H1 (cell line): Measurements from ENCODE around the gene PKD2. TPM values are rescaled to one million over a fixed set of nuclear protein-coding genes. Genes with fewer than 3 reads are reported as not detected.

Experiments
- CTCF ChIA-PET: fragments of 300-600 bp; sonication (Branson Sonifier 250); formaldehyde crosslinking; loops from one replicate; lab custom pipeline; 2021; ENCODE audit not compliant: partially characterized antibody; lab: Charles Lee
- POLR2A ChIA-PET: fragments of 300-600 bp; sonication (Branson Sonifier 250); formaldehyde crosslinking; loops from one replicate; lab custom pipeline; 2021; ENCODE audit warnings: inconsistent platforms; ENCODE audit not compliant: partially characterized antibody; lab: Charles Lee
- DNase-seq, 2 experiments: peaks; one replicate each; pipeline versions ENCODE4 v3.0.0 to v3.0.0-alpha.2; 2010 to 2022; ENCODE audit warnings: low spot score in 2 of 2, low read depth in 1 of 2, mixed read lengths in 1 of 2
- FAIRE-seq: peaks from 2 replicates; lab custom pipeline; 2011; peaks lifted over from hg19 to GRCh38; lab: Jason Lieb, UNC
- H2AFZ ChIP-seq: 2 replicates; pipeline ENCODE4 v1.8.1; 2012; ENCODE audit warnings: low read length, inconsistent platforms
- H2AK5ac ChIP-seq: 2 replicates; pipeline ENCODE4 v1.6.1; 2013; ENCODE audit warnings: low read depth, low read length
- H2BK120ac ChIP-seq: replicated peaks from 2 replicates; pipeline ENCODE3; 2013; ENCODE audit warnings: low read depth, low read length, inconsistent platforms
- H2BK12ac ChIP-seq: 2 replicates; pipeline ENCODE4 v1.6.1; 2013; ENCODE audit warnings: low read depth, low read length
- H2BK15ac ChIP-seq: 2 replicates; pipeline ENCODE4 v1.6.1; 2013; ENCODE audit warnings: low read length
- H2BK20ac ChIP-seq: 2 replicates; pipeline ENCODE4 v1.6.1; 2013; ENCODE audit warnings: low read length
- H2BK5ac ChIP-seq: 2 replicates; pipeline ENCODE4 v1.6.1; 2013; ENCODE audit warnings: low read depth, low read length
- H3K14ac ChIP-seq: 2 replicates; pipeline ENCODE4 v1.6.1; 2013; ENCODE audit warnings: inconsistent platforms; ENCODE audit not compliant: insufficient read length
- H3K18ac ChIP-seq: 2 replicates; pipeline ENCODE4 v1.6.1; 2013; ENCODE audit warnings: low read length; ENCODE audit errors: extremely low read depth
- H3K23ac ChIP-seq: 2 replicates; pipeline ENCODE4 v1.6.1; 2013; ENCODE audit warnings: inconsistent platforms; ENCODE audit not compliant: insufficient read length
- H3K23me2 ChIP-seq: 2 replicates; pipeline ENCODE4 v1.6.1; 2013; ENCODE audit warnings: low read depth, low read length
- H3K27ac ChIP-seq: 2 replicates; pipeline ENCODE4 v1.6.1; 2011; ENCODE audit warnings: low read depth, low read length, inconsistent platforms
- H3K27me3 ChIP-seq, 4 experiments: replicated peaks in 1 of 4; 1 replicate in 1 of 4; 2 replicates in 3 of 4; pipeline versions ENCODE4 v1.6.1 to v1.8.1; 2011 to 2013; ENCODE audit warnings: low read length in 3 of 4, mild to moderate bottlenecking in 3 of 4, inconsistent platforms in 2 of 4, mixed read lengths in 2 of 4, moderate library complexity in 1 of 4; ENCODE audit not compliant: control insufficient read depth in 3 of 4, insufficient read depth in 3 of 4; ENCODE audit errors: extremely low read depth in 1 of 4
- H3K36me3 ChIP-seq, 4 experiments: 2 replicates each; pipeline versions ENCODE4 v1.6.1 to v1.8.1; 2011 to 2013; ENCODE audit warnings: mild to moderate bottlenecking in 4 of 4, low read length in 3 of 4, moderate library complexity in 2 of 4, control low read depth in 1 of 4, inconsistent platforms in 1 of 4; ENCODE audit not compliant: insufficient read depth in 4 of 4, control insufficient read depth in 2 of 4
- H3K4ac ChIP-seq: replicated peaks from 2 replicates; pipeline ENCODE3; 2013; ENCODE audit warnings: low read length, low read depth, mixed read lengths, inconsistent platforms; ENCODE audit not compliant: insufficient read length
- H3K4me1 ChIP-seq, 4 experiments: replicated peaks in 1 of 4; 1 replicate in 1 of 4; 2 replicates in 3 of 4; pipeline versions ENCODE4 v1.6.1 to v1.8.1; 2011 to 2013; ENCODE audit warnings: low read length in 3 of 4, inconsistent platforms in 2 of 4, mixed read lengths in 1 of 4; ENCODE audit not compliant: insufficient read depth in 4 of 4, control insufficient read depth in 3 of 4
- H3K4me2 ChIP-seq, 2 experiments: 2 replicates each; pipeline versions ENCODE4 v1.6.1 to v1.8.1; 2011 to 2013; ENCODE audit warnings: low read depth in 2 of 2, low read length in 2 of 2, control low read depth in 1 of 2, inconsistent platforms in 1 of 2, mild to moderate bottlenecking in 1 of 2; ENCODE audit not compliant: insufficient read depth in 1 of 2
- H3K4me3 ChIP-seq, 4 experiments: fragments of 200-600, 300-600 bp in 1 of 4; sonication (generic), shearing (Covaris generic), sonication (Bioruptor Twin) in 1 of 4; 2 replicates each; pipeline versions ENCODE4 v1.5.1 to v1.8.1; 2011 to 2016; ENCODE audit warnings: low read length in 4 of 4, low read depth in 3 of 4, control low read depth in 2 of 4, inconsistent platforms in 2 of 4, mild to moderate bottlenecking in 2 of 4, mixed read lengths in 1 of 4, moderate library complexity in 1 of 4; ENCODE audit not compliant: insufficient read depth in 2 of 4; ENCODE audit errors: extremely low read depth in 1 of 4
- H3K56ac ChIP-seq: replicated peaks from 2 replicates; pipeline ENCODE3; 2013; ENCODE audit warnings: low read depth, mild to moderate bottlenecking, mixed read lengths, low read length, inconsistent platforms; ENCODE audit not compliant: insufficient read length
- H3K79me1 ChIP-seq: 2 replicates; pipeline ENCODE4 v1.6.1; 2013; ENCODE audit warnings: low read depth, low read length, control low read depth
- H3K79me2 ChIP-seq, 2 experiments: 2 replicates each; pipeline versions ENCODE4 v1.6.1 to v1.8.1; 2012 to 2013; ENCODE audit warnings: low read length in 2 of 2, mild to moderate bottlenecking in 2 of 2, inconsistent platforms in 1 of 2; ENCODE audit not compliant: insufficient read depth in 2 of 2, control insufficient read depth in 1 of 2
- H3K9ac ChIP-seq, 4 experiments: replicated peaks in 1 of 4; 1 replicate in 1 of 4; 2 replicates in 3 of 4; pipeline versions ENCODE4 v1.6.1 to v1.8.1; 2011 to 2013; ENCODE audit warnings: low read depth in 3 of 4, low read length in 3 of 4, control low read depth in 2 of 4, mild to moderate bottlenecking in 2 of 4, moderate library complexity in 2 of 4, inconsistent platforms in 1 of 4; ENCODE audit errors: extremely low read depth in 1 of 4
- H3K9me3 ChIP-seq, 2 experiments: 2 replicates each; pipeline versions ENCODE4 v1.6.1 to v1.8.1; 2012 to 2013; ENCODE audit warnings: mild to moderate bottlenecking in 2 of 2, moderate library complexity in 2 of 2, control low read depth in 1 of 2, inconsistent platforms in 1 of 2, low read depth in 1 of 2, low read length in 1 of 2, mixed read lengths in 1 of 2; ENCODE audit not compliant: insufficient read depth in 2 of 2
- H4K20me1 ChIP-seq, 2 experiments: replicated peaks in 1 of 2; 2 replicates each; pipeline versions ENCODE3 to v1.8.1; 2011 to 2013; ENCODE audit warnings: inconsistent platforms in 2 of 2, low read length in 2 of 2, mild to moderate bottlenecking in 1 of 2; ENCODE audit not compliant: insufficient read depth in 2 of 2, control insufficient read depth in 1 of 2
- H4K5ac ChIP-seq: 2 replicates; pipeline ENCODE4 v1.6.1; 2013; ENCODE audit warnings: low read length, low read depth, mixed read lengths, inconsistent platforms; ENCODE audit not compliant: insufficient read length
- H4K8ac ChIP-seq: 2 replicates; pipeline ENCODE4 v1.8.0; 2013; ENCODE audit warnings: mild to moderate bottlenecking, moderate library complexity, low read length, inconsistent platforms; ENCODE audit not compliant: insufficient read depth; ENCODE audit errors: extremely low read depth
- H4K91ac ChIP-seq: replicated peaks from 2 replicates; pipeline ENCODE3; 2013; ENCODE audit warnings: low read length, mixed read lengths, inconsistent platforms; ENCODE audit not compliant: insufficient read length
- EGR1 ChIP-seq: IDR thresholded peaks from 2 replicates; pipeline ENCODE4 v1.6.1; 2011; ENCODE audit warnings: low read depth, low read length, borderline replicate concordance
- HDAC2 ChIP-seq, 2 experiments: fragments of 300-600 bp in 1 of 2; sonication (generic) in 1 of 2; IDR thresholded peaks; 2 replicates each; pipeline ENCODE4 v1.6.1; 2011 to 2012; ENCODE audit warnings: low read depth in 2 of 2, low read length in 2 of 2, mild to moderate bottlenecking in 2 of 2, moderate library complexity in 2 of 2, borderline replicate concordance in 1 of 2, inconsistent platforms in 1 of 2
- RNF2 ChIP-seq: fragments of 200-900, 300-1000 bp; sonication (generic); IDR thresholded peaks from 2 replicates; pipeline ENCODE4 v1.7.1; 2016; ENCODE audit warnings: borderline replicate concordance, low read depth, mild to moderate bottlenecking, antibody characterized with exemption, low read length; ENCODE audit not compliant: poor library complexity, severe bottlenecking; ENCODE audit errors: missing control alignments
- WGBS, 2 experiments: shearing (Covaris generic) in 1 of 2; methylation state at CpG; one replicate each; pipeline versions ENCODE4 v1.1.6 to v1.1.7; 2013 to 2015; ENCODE audit warnings: low lambda C conversion rate in 2 of 2, mixed read lengths in 2 of 2, inconsistent platforms in 1 of 2, low coverage in 1 of 2, missing lambda C conversion rate in 1 of 2; ENCODE audit not compliant: insufficient replicate concordance in 2 of 2, insufficient coverage in 1 of 2, insufficient read length in 1 of 2; ENCODE audit errors: extremely low coverage in 1 of 2, missing lambda C conversion rate in 1 of 2; 5-methylcytosine and 5-hydroxymethylcytosine counted together
- polyA plus RNA-seq, 7 experiments: library from polyadenylated mRNA; depleted of rRNA in 3 of 7; stranded (reverse) in 5 of 7; unstranded in 2 of 7; fragments of >200 nt in 5 of 7; fragments of 200-250 nt in 2 of 7; gene quantifications; 1 replicate in 5 of 7; 2 replicates in 1 of 7; 4 replicates in 1 of 7; pipeline versions ENCODE4 v1.2.1 to v1.2.3, GENCODE V29; 2011 to 2013; ENCODE audit warnings: missing spikeins in 2 of 7, mixed read lengths in 2 of 7
- total RNA-seq: library from RNA; stranded (reverse); fragmentation: NEBNext Ultra II Directional; extraction: Animal tissue kit (Norgen Biotek cat#: 25700); gene quantifications from 2 replicates; pipeline ENCODE4 v1.2.1, GENCODE V29; 2021

The PKD2 gene
- total and polyA plus RNA-seq, 2 of the 8 experiments (the other 6 are each of a cell fraction or from before 2014, with no cell fraction given) = 16.0 to 32.0 TPM

GRCh38 chr4:88029556-88029955 is 22.1 kb downstream of the PKD2 start:
- no peaks in the 10 kb centered on the region for H4K20me1 ChIP-seq
- H3K23ac ChIP-seq = no peak overlapping the region
- peaks cover 2% of the 10 kb centered on the region; the same call in 1 of the 2 replicates for H3K79me1 ChIP-seq
- no peak overlapping the region for H4K8ac ChIP-seq
- no peak overlapping the region for H3K4ac ChIP-seq
- H2BK5ac ChIP-seq = no peak overlapping the region; the same call in 1 of the 2 replicates
- ChIA-PET CTCF (interaction anchor here (0.8 to 1.0 kb wide), 2 partner anchors 139 to 182 kb away, joined by 3 to 4 read pairs; no protein-coding TSS in a partner anchor), POLR2A (interaction anchor here (1.3 kb wide), 1 partner anchor 9 kb away, joined by 3 read pairs; no protein-coding TSS in a partner anchor)
- no peaks in the 10 kb centered on the region for H3K23me2 ChIP-seq
- H2BK20ac ChIP-seq = no peak overlapping the region
- FAIRE-seq (no peak), DNase-seq (no peak)
- H3K4me2 ChIP-seq = no peak overlapping the region
- no peak overlapping the region for H3K56ac ChIP-seq
- WGBS, 2 experiments = 89% methylated on average over 3 of the region's 3 CpGs; no CpG with 5 or more reads in 1 of the 2 experiments
- no peaks in the 10 kb centered on the region for H3K27me3 ChIP-seq
- no peak overlapping the region for H2BK12ac ChIP-seq
- peaks cover 18% of the 10 kb centered on the region in 2 experiments for H3K9me3 ChIP-seq
- H3K4me3 ChIP-seq = no peak overlapping the region
- no peak overlapping the region for H3K27ac ChIP-seq
- peaks cover 3 to 30% (median 15%) of the 10 kb centered on the region in 4 experiments; a peak in 5 of 8 replicates for H3K36me3 ChIP-seq
- peaks cover 0 to 6% of the 10 kb centered on the region in 2 experiments; a peak in 1 of 4 replicates for H3K79me2 ChIP-seq
- TF ChIP-seq EGR1 (no peak), HDAC2 (IDR thresholded peaks at IDR 0.05; ENCODE audit: borderline replicate concordance in 1 of 2, low read depth in 2 of 2, low read length in 2 of 2) (no peak), RNF2 (no peak)
- H3K9ac ChIP-seq = no peak overlapping the region; a peak in 1 of 7 replicates
- no peak overlapping the region for H2BK120ac ChIP-seq
- no peaks in the 10 kb centered on the region for H3K4me1 ChIP-seq
- H3K18ac ChIP-seq = no peak overlapping the region
- H2AFZ ChIP-seq = no peak overlapping the region
- no peak overlapping the region for H4K5ac ChIP-seq
- no peak overlapping the region for H3K14ac ChIP-seq
- H4K91ac ChIP-seq = no peak overlapping the region
- no peak overlapping the region for H2BK15ac ChIP-seq
- no peak overlapping the region for H2AK5ac ChIP-seq
